Measurements from ENCODE around the gene TINAGL1. TPM values are rescaled to one million over a fixed set of nuclear protein-coding genes. Genes with fewer than 3 reads are reported as not detected.

TINAGL1 gene
- total and polyA plus RNA-seq, 2 of the 13 experiments (the other 11 are each of a cell fraction or from before 2014, with no cell fraction given): 24.7 to 76.8 TPM

DNA sequence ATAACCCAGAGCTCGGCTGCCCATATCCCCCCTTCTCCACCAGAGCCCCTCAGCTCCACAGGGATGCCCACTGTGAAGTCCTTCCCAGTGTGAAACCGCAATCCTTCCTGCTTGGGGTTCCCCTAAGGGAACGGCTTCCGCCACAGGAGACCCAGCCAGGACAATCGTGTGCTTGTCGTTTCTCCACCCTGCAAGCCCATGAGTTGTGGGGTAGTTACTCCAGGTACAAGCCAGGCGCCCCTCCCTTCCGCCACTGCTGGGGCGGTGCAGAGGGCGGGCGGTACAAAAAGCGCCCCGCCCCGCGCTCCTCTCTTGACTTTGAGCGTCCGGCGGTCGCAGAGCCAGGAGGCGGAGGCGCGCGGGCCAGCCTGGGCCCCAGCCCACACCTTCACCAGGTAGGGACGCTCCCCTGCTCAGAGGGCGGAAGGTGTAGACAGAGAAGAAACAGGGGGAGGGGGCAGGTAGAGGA is at the start of gene TINAGL1 (continued):
- TF ChIP-seq, protein P1, sequence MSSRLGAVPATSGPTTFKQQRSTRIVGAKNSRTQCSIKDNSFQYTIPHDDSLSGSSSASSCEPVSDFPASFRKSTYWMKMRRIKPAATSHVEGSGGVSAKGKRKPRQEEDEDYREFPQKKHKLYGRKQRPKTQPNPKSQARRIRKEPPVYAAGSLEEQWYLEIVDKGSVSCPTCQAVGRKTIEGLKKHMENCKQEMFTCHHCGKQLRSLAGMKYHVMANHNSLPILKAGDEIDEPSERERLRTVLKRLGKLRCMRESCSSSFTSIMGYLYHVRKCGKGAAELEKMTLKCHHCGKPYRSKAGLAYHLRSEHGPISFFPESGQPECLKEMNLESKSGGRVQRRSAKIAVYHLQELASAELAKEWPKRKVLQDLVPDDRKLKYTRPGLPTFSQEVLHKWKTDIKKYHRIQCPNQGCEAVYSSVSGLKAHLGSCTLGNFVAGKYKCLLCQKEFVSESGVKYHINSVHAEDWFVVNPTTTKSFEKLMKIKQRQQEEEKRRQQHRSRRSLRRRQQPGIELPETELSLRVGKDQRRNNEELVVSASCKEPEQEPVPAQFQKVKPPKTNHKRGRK (CRISPR knock-in tag; IDR thresholded peaks at IDR 0.05): no peak
- TF ChIP-seq, protein P2, sequence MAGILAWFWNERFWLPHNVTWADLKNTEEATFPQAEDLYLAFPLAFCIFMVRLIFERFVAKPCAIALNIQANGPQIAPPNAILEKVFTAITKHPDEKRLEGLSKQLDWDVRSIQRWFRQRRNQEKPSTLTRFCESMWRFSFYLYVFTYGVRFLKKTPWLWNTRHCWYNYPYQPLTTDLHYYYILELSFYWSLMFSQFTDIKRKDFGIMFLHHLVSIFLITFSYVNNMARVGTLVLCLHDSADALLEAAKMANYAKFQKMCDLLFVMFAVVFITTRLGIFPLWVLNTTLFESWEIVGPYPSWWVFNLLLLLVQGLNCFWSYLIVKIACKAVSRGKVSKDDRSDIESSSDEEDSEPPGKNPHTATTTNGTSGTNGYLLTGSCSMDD (CRISPR knock-in tag; IDR thresholded peaks at IDR 0.05): no peak
- TF ChIP-seq, protein P3, sequence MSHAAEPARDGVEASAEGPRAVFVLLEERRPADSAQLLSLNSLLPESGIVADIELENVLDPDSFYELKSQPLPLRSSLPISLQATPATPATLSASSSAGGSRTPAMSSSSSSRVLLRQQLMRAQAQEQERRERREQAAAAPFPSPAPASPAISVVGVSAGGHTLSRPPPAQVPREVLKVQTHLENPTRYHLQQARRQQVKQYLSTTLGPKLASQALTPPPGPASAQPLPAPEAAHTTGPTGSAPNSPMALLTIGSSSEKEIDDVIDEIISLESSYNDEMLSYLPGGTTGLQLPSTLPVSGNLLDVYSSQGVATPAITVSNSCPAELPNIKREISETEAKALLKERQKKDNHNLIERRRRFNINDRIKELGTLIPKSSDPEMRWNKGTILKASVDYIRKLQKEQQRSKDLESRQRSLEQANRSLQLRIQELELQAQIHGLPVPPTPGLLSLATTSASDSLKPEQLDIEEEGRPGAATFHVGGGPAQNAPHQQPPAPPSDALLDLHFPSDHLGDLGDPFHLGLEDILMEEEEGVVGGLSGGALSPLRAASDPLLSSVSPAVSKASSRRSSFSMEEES (CRISPR knock-in tag; IDR thresholded peaks at IDR 0.05): no peak
- no peak; the same call in 1 of the 2 replicates for TF ChIP-seq KMT2B (CRISPR knock-in tag; IDR thresholded peaks at IDR 0.05)
- 0 out of 2 replicates have a peak, but pooled peaks have one; percentile 43 for TF ChIP-seq SP4 (CRISPR knock-in tag; IDR thresholded peaks at IDR 0.05)
- TF ChIP-seq SMYD3 (CRISPR knock-in tag; IDR thresholded peaks at IDR 0.05): no peak
- no peak for TF ChIP-seq ZNF160 (CRISPR knock-in tag; IDR thresholded peaks at IDR 0.05)
- TF ChIP-seq, protein P4, sequence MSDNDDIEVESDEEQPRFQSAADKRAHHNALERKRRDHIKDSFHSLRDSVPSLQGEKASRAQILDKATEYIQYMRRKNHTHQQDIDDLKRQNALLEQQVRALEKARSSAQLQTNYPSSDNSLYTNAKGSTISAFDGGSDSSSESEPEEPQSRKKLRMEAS (IDR thresholded peaks at IDR 0.05): peak; percentile 1; the same call in 1 of the 2 replicates
- no peak for TF ChIP-seq HNRNPK (IDR thresholded peaks at IDR 0.05; ENCODE audit: low read depth, low read length, poor library complexity, severe bottlenecking)
- TF ChIP-seq, protein P5, sequence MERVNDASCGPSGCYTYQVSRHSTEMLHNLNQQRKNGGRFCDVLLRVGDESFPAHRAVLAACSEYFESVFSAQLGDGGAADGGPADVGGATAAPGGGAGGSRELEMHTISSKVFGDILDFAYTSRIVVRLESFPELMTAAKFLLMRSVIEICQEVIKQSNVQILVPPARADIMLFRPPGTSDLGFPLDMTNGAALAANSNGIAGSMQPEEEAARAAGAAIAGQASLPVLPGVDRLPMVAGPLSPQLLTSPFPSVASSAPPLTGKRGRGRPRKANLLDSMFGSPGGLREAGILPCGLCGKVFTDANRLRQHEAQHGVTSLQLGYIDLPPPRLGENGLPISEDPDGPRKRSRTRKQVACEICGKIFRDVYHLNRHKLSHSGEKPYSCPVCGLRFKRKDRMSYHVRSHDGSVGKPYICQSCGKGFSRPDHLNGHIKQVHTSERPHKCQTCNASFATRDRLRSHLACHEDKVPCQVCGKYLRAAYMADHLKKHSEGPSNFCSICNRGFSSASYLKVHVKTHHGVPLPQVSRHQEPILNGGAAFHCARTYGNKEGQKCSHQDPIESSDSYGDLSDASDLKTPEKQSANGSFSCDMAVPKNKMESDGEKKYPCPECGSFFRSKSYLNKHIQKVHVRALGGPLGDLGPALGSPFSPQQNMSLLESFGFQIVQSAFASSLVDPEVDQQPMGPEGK (CRISPR knock-in tag; IDR thresholded peaks at IDR 0.05): peak; percentile 83
- TF ChIP-seq, protein P6, sequence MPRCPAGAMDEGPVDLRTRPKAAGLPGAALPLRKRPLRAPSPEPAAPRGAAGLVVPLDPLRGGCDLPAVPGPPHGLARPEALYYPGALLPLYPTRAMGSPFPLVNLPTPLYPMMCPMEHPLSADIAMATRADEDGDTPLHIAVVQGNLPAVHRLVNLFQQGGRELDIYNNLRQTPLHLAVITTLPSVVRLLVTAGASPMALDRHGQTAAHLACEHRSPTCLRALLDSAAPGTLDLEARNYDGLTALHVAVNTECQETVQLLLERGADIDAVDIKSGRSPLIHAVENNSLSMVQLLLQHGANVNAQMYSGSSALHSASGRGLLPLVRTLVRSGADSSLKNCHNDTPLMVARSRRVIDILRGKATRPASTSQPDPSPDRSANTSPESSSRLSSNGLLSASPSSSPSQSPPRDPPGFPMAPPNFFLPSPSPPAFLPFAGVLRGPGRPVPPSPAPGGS (CRISPR knock-in tag; IDR thresholded peaks at IDR 0.05): no peak
- TF ChIP-seq FOXA3 (CRISPR knock-in tag; IDR thresholded peaks at IDR 0.05): 0 out of 2 replicates have a peak, but pooled peaks have one; percentile 12
- no peak for TF ChIP-seq ZNF383 (CRISPR knock-in tag; IDR thresholded peaks at IDR 0.05; ENCODE audit: borderline replicate concordance)
- TF ChIP-seq MTF2 (CRISPR knock-in tag; IDR thresholded peaks at IDR 0.05; ENCODE audit: borderline replicate concordance): no peak
- TF ChIP-seq GPN1 (CRISPR knock-in tag; IDR thresholded peaks at IDR 0.05; ENCODE audit: borderline replicate concordance): no peak
- TF ChIP-seq MIER2 (CRISPR knock-in tag; IDR thresholded peaks at IDR 0.05): no peak
- TF ChIP-seq GZF1 (CRISPR knock-in tag; IDR thresholded peaks at IDR 0.05): 0 out of 2 replicates have a peak, but pooled peaks have one; percentile 21
- TF ChIP-seq CBX2 (IDR thresholded peaks at IDR 0.05; ENCODE audit: low read depth, low read length): no peak
- peak; percentile 62; the same call in 1 of the 2 replicates for TF ChIP-seq CBX2 (CRISPR knock-in tag; IDR thresholded peaks at IDR 0.05; ENCODE audit: low read depth)
- no peak for TF ChIP-seq SOX13 (IDR thresholded peaks at IDR 0.05)
- TF ChIP-seq SOX13 (CRISPR knock-in tag; conservative IDR thresholded peaks at IDR 0.05 in 1 of 2, IDR thresholded peaks at IDR 0.05 in 1 of 2): peak in 1 of 2 experiments; percentile 61; a peak in 2 of 4 replicates
- TF ChIP-seq ZFP1 (CRISPR knock-in tag; IDR thresholded peaks at IDR 0.05): no peak

Measured in HepG2 (cell line).